GM12874 (cell line): ENCODE results near the gene CHMP5.

Source experiments
- CTCF ChIP-seq: IDR thresholded peaks from 2 replicates; pipeline ENCODE4 v1.5.1; 2011; ENCODE audit warnings: low read depth, mild to moderate bottlenecking, control low read depth, low read length, moderate library complexity; ENCODE audit not compliant: insufficient read depth

Gene CHMP5

GRCh38 chr9:33270146-33270545 is 5.3 kb downstream of the CHMP5 start:
- TF ChIP-seq CTCF: no peak

GRCh38 chr9:33272061-33272460 is 7.2 kb downstream of the CHMP5 start:
- no peak for TF ChIP-seq CTCF

GRCh38 chr9:33273266-33273971 is 8.6 kb downstream of the CHMP5 start:
- no peak for TF ChIP-seq CTCF

GRCh38 chr9:33273972-33274328 is 9.1 kb downstream of the CHMP5 start:
- no peak for TF ChIP-seq CTCF

- TF ChIP-seq CTCF: no peak
These were observed 12.6 kb downstream of the CHMP5 start for GRCh38 chr9:33277484-33277883.

- no peak for TF ChIP-seq CTCF
These were observed 20.7 kb downstream of the CHMP5 start for GRCh38 chr9:33285502-33285901.

GRCh38 chr9:33287087-33287490 is 22.2 kb downstream of the CHMP5 start:
- peak; percentile 70 for TF ChIP-seq CTCF
